LNCAP (cell line): Measurements from ENCODE around the gene FYCO1.

Experiments
- TF ChIP-seq, protein P1 (sequence below): fragments of 450-650 bp; IDR thresholded peaks from 2 replicates; pipeline ENCODE4 v1.5.1; 2017; ENCODE audit warnings: mild to moderate bottlenecking

The FYCO1 gene

DNA sequence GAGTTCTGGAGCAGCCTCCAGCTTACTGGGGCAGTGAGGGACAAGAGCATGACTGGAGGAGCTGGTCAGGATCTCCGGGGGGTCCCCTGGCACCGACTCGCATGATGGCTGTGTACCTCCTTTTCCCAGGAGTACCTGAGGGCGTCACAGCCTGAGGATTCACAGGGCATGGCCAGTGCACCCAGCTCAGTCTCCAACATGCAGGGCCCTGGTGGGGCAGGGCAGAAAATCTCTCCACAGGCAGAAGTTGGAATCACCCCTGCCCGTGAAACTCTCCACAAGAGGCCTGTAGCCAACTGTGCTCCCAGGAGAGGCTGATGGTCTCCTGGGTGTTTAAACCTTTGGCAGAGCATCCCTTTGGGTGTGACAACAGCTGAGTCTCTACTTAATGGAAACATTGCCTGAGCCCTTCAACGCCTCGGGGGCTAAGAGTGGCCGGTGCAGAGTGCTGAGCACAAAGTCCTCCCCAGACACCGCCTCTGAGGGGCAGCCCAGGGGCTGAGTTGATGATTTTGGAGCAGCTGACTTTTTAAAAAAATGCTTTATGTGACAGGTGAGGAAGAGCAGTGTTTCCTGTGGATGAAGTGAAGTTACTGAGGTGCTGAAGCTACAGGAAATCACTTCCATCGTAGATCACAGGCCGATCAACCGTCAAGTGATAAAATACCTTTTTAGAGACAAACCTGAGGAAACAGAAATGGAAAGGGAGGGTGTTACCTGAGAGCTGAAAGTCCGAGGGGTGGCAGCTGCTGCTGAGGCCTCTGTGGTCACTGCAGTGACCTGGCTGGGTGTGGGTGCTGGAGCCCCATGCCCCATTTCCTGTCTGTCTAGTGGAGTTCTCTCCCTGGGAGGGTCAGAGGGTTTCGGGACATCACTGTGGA lies 74.2 kb downstream of the FYCO1 start:
- TF ChIP-seq, protein P1, sequence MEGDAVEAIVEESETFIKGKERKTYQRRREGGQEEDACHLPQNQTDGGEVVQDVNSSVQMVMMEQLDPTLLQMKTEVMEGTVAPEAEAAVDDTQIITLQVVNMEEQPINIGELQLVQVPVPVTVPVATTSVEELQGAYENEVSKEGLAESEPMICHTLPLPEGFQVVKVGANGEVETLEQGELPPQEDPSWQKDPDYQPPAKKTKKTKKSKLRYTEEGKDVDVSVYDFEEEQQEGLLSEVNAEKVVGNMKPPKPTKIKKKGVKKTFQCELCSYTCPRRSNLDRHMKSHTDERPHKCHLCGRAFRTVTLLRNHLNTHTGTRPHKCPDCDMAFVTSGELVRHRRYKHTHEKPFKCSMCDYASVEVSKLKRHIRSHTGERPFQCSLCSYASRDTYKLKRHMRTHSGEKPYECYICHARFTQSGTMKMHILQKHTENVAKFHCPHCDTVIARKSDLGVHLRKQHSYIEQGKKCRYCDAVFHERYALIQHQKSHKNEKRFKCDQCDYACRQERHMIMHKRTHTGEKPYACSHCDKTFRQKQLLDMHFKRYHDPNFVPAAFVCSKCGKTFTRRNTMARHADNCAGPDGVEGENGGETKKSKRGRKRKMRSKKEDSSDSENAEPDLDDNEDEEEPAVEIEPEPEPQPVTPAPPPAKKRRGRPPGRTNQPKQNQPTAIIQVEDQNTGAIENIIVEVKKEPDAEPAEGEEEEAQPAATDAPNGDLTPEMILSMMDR, result no peak

DNA sequence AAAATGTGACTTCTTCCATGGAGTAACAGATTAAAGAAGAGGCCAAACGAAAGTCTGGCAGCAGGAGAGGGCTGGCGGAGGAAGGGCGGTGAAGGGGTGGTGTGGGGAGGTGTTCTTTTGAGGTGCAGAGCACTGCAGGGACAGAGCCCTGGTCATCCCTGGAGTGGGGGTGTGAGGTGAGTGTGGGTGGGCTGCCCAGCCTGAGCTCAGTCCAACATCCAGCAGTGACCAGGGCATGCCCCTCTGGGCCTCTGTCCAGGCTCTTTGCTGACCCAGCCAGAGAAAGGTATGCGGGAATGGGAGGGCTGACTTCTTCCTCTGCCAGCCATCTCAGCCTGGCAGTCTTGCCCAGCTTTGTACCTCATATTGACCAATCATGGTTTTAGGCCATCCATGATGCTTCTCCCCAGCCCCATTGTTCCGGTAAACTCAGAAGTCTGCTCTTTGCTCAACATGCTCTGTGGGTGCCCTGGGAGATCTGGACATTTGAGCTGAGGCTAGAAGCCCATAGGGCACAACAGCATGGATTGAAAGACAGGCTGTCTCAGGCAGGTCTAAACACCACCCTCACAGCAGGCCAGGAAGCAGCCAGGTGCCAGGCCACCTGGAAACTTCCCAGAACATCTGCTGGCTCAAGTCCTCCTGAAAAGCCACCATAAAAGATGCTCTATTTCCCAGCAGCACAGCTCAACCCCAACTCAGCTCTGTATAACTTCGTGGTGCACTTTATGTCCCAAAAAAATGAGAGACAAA lies 78.3 kb downstream of the FYCO1 start:
- TF ChIP-seq, protein P1, result no peak

DNA sequence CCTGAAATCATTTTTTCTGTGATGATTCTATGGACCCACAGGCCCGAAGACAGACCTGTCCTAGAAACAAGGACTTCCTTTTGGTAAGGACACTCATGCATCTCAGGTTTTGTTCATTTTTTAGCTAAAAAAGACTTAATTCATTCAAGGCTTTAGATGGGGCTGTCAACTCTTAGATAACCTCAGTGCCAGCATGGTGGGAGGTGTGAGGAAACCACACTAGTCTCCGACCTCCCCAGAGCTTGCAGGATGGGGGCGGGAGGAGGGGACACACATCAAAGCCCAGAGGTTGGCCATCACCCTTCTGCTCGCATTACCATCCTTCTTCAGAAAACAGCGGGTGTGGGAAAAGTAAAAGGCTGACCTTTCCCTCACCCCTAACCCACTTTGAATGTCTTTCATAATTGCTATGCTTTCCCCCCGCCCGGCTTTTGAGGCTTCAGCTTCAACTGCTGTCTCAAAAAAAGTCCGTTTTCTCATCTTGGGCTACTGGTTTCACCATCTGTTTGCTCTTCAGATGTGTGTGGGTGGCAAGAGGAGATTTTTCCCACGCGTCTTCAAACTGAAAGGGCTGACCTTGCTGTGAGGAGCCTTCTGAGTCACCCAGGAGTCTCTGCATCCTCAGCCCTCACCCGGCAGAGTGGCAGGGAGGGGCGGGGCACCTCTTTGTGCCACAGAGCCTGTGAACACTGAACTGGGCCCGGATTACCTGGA lies 79.9 kb downstream of the FYCO1 start:
- TF ChIP-seq, protein P1, result no peak

DNA sequence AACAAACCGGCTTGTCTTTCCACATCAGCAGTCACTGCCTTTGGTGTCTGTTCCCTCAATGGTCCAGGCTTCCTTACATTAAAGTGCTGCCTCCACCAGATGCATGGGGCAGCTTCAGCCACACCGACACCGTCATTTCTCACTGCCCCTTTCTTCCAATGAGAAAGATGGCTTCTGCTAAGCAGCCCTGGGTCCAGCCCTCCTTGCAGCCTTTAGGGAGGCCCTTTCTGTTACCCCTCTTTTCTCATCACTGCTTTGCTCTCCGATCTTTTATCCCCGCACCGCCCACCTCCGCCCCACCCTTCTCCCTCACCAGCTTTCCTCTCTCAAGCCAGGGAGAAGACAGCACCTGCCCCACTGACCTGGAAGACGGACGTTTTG lies 80.6 kb downstream of the FYCO1 start:
- TF ChIP-seq, protein P1, result no peak

DNA sequence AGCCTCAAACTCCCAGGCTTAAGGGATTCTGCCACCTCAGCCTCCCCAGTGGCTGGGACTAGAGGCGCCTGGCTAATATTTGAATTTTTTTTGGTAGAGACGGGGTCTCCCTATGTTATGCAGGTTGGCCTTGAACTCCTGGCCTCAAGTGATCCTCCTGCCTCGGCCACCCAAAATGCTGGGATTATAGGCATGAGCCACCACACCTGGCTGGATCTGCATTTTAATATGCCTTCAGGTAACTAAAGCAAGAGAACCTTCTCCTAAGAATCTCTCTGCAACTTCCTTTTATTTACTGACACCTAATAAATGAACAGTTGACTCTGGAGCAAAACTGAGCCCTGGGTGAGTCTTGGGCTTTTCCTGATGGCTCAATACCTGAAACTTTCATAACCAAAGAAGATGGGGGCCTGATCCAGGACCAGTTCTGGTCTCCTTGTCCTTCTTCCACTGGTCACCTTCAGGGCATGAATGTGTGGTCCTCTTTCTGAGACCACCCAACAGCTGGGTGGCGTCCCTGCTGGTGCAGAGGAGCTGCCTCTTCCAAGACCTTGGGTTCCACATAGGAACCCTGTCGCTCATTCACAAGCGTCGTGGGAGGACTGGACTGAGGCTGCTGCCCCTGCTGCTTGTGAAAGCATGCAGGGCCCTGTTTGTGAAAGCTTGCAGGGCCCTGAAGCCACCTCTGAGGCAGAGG lies 81.1 kb downstream of the FYCO1 start:
- TF ChIP-seq, protein P1, result no peak

DNA sequence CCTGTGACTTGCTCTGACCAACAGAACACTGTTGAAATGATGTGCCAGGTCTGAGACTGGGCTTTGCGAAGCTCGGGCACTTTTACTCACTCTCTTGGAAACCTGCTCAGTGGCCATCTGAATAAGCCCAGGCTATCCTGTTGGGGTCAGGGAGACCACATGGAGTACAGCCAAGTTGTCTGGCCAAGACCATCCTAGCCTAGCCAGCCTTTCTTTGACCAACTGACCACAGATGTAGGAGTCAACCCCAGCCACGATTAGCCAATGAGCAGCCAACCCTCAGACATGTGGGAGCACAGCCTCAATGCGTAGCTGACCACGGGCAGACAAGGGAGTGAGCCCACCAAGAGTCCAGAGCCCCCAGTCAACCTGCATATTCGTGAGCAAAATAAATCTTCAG lies 83.2 kb downstream of the FYCO1 start:
- TF ChIP-seq, protein P1, result no peak
